GM19240 (cell line): ENCODE data around the gene ARHGAP18.

Source experiments
- DNase-seq: peaks from one replicate; pipeline ENCODE4 v3.0.0; 2011; ENCODE audit warnings: low spot score; ENCODE audit not compliant: insufficient read length

ARHGAP18 gene, protein sequence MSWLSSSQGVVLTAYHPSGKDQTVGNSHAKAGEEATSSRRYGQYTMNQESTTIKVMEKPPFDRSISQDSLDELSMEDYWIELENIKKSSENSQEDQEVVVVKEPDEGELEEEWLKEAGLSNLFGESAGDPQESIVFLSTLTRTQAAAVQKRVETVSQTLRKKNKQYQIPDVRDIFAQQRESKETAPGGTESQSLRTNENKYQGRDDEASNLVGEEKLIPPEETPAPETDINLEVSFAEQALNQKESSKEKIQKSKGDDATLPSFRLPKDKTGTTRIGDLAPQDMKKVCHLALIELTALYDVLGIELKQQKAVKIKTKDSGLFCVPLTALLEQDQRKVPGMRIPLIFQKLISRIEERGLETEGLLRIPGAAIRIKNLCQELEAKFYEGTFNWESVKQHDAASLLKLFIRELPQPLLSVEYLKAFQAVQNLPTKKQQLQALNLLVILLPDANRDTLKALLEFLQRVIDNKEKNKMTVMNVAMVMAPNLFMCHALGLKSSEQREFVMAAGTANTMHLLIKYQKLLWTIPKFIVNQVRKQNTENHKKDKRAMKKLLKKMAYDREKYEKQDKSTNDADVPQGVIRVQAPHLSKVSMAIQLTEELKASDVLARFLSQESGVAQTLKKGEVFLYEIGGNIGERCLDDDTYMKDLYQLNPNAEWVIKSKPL

DNA sequence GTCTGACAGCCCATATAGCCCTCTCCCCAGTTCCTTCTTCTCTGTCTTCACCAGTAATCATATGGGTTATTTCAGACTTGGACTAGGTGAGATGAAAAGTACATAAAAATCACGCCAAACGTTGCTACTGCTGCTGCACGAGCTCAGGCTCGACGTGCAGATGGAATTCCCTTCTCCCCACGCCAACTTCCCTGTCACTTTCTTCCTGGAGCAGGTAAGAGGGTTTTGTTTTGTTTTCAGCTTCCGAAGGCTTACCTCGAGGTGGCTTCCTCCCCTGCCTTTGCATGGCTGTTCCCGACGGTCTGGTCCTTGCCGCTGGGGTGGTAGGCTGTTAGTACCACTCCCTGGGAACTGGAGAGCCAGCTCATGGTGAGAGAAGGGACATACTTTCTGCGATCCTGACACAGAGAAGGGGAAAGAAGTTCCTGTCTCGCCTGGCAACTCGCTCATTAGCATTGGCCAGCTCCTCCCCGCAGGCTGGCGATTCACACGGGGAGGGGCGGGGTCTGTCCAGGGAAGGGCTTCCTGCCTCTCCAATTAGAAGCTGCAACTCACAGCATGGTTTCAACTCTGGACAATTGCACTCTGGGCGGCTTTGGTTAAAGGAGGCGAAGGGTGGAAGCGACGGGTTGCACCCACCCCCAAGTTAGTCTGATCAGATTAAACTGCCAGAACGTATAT is at the start of gene ARHGAP18:
Gene ARHGAP18, minus strand, starts transcription at position 409 of the 681 bp plus-strand sequence. Its CDS starts 41 bp downstream, at position 368.
- peak; percentile 24 for DNase-seq

DNA sequence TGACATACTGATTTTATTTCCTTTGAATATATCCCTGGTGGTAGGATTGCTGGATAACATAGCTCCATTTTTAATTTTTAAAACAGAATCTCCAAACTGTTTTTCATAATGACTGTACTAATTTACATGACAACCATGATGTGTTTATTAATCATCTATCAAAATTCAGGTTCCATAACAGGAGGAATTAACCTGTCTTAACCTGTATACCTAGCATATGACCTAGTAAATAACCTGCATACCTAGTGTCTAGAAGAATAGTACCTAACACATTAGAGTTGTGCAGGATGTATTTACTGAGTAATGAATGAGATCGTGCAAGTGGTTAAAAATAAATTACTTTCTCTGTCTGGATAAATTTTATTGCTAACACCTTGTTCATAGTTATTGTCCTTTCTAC is 45.8 kb upstream of the ARHGAP18 start:
- DNase-seq: no peak

DNA sequence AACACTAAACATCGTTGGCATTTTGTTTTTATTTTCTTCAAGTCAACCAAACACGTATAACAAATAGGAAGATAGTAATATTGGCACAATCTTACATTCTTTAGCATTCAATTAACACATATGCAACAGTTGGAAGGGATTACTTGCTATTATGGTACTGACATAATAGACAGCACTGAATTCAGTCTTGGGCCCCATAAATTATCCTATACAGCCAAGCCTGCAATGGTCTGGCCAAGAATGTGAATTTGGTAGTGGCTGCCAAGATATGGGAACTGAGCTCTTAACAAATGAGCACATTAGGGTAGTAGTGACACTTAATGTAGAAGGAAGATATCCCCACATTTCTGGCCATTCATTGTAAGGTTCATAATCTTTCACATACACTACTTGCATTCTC is 44.8 kb upstream of the ARHGAP18 start:
- DNase-seq: no peak

DNA sequence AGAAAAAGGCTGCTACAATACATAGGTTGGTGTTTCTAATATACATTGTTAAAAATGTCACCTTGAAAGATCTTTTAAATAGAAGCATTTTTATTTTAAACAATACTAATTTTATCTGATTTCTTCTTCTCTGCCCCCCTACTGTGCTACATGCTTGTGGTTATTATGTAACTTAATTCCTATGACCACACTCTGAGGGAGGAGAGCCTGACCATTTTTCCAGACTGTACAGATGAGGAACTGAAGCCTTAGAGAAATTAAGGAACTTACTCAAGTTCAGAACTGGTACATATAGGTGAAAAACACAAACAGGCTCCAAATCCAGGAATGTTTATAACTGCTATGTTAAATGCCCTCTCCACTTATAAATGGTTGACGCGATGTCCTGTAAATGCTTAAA is 43.4 kb upstream of the ARHGAP18 start:
- DNase-seq: no peak

DNA sequence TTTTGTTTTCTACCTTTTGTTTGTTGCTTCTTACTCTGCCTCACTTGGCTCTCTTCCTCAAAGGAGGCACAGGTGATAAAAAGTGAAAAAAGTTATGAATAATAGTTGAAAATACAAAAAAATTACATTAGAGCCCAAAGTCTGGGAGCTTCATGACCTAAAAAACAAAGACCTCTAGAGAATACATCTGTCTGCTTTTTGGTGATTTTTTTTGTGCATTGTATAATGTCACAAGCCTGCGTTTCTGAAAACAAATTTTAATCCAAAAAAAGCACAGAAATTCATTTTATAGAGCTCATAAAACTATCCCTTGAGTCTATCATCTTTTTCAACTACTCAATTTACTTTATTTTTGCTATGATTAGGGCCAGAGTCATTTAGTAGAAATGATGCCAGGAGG is 41.4 kb upstream of the ARHGAP18 start:
- DNase-seq: no peak

DNA sequence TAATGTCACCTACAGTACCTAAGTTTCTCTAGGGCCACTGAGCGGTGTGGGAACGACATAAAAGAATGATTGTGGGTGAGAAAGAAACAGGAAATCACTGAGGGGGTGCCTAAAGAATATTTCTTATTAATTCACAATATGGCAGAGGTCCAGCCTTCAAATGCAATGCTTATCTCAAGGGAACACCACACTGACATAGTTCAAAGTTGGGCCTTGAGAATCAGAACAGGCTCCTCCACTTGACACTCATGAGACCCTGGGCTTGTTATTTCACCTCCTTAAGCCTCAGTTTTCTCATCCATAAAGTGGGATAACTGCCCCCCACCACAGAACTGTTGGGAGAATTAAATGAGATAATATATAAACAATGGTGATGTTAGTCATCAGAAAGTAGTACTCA is 40.4 kb upstream of the ARHGAP18 start:
- DNase-seq: no peak

DNA sequence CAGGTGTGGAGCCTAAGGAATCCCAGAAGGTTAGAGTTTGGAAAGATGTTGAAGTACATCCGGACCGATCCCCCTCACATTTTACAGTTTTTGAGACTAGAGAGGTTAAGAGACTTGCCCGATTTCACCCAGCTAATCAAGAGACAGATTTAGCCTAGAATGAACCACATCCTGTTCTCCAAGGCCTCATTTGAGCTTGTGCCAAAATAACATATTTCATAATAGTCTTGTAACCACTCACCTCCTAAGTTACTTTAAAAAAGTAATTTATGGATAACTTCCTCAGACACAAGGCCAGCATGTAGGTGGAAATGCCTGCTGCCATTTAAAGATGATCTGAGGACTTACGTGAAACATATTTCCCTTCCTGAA is 39.8 kb upstream of the ARHGAP18 start:
- no peak for DNase-seq

DNA sequence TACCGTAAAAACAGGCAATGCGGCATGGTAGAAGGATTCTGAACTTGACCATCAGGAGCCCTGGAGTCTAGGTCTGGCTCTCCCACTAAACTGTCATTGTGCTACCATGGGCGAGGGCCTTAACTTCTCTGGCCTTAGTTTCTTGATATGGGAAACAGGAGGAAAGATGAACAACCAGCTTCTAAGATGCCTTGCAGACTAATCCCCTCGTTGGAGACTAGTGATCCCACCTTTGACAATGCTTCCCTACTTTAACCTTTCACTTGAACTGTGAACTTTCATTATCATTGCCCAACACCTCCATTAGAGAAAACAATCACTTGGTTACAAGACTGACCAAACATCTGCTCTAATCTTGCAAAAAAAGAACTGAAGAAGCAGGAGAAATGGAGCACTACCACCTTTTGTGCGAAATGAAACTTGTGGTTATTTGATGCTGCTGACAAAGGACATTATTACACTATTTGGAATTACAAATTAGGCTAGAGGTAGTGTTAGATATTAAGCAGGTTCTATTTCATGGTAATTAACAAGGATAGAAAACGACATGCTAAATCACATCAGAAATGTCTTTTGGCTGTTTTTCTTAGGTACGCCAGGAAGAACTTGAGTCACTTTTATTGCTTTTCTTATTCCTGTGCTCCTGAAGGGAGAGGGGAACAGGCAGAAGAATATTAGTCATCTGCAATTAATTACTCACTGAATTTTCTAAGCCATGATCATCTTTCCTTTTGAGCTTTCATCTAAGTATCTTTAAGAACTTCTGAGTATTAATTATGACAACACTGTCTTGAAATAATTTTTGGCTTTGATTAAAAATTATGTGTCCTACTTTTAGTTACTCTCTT is 39.1 kb upstream of the ARHGAP18 start:
- DNase-seq: no peak

DNA sequence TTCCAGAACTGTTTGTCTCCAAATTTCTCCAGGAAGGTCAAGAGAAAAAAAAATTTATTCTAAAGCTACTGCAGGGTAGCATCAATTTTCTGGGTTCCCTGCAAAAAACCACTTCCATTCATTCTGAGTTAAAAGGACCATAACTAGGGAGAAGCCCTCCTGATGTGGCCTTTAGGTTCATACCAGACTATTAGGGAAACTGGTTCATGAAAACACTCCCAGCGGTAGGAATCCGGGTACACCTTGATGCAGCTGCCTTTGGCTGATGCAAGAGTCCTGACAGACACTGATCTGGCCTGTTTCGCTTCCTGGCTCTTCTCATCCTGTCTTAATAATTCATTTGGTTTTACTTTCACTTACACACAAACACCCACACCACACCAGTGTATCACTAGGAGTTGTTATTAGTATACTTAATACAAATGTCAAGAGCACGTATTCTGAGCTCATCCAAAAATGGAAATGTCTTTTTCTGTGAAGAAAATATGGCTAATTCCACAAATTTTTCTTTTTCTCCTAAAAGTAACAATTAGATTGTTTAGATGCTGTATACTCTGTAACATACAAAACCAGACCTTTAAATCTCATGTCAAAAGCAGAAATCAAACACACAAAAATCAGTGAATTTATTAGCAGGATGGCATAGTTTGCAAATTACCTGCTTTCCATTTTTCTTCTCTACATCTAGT is 38.4 kb upstream of the ARHGAP18 start:
- DNase-seq: peak; percentile 27

DNA sequence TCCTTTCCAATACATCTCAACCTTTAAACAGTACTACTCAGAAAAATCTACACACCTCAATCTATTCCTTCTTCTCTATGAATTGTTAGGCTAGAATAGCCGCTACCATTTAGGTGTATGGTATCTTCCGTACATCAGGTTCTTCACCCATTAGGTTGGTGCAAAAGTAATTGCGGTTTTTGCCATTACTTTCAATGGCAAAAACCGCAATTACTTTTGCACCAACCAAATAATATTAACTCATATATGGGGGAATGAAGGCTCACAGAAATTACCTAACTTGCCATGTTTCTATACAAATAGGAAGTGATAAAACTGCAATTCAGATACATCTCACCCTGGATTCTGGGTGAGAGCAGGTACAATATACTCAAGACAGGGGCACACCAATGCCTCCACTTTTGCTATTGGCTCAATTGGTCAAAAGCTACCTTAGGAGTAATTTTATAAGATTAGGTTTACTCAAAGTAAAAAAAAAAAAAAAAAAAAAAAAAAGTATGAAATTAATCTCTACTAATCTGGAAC is 37.7 kb upstream of the ARHGAP18 start:
- no peak for DNase-seq

DNA sequence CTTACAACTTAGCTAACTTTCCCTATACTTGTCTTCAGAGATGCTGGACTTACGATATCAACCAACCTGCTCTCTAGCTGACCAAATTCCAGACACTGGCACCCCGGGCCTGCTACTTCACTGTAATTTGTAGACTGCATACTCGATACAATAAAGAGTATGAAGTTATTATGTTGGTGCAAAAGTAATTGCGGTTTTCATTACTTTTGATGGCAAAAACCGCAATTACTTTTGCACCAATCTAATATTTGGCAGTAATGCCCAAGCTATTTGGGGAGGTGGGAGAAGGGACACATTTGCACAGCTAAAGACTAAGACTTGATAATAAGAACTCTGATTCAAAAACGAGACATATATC is 34.9 kb upstream of the ARHGAP18 start:
- DNase-seq: no peak

DNA sequence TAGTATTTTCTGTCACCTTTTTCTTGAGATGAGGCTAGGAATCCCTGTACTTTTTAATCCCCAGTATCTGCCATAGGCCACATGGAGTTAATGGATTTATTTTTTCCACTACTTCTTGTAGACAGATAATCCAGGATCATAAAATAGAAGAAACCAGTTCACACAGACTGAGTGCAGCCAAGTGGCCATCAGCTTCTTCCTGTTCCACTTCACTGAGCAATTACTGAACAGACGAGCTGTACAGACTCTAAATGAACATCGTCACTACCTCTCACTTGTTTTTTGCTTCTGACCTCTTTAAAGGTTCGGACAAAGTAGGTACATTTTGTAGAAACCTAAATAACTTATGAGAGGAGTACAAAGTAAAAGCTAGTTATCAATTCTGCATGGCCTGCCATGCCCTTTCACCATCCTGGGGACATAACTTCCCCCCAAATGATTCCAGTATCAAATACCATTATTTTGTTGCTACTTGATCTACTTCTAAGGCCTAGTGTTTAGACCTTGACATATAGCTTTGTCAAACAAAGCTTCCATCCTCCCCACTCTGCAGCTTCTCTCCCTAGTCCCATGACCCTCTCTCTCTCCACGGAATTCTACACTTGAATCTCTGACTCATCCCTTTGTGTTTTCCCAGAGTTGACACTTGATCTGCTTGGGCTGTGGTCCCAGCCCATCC is 34.4 kb upstream of the ARHGAP18 start:
- DNase-seq: no peak

DNA sequence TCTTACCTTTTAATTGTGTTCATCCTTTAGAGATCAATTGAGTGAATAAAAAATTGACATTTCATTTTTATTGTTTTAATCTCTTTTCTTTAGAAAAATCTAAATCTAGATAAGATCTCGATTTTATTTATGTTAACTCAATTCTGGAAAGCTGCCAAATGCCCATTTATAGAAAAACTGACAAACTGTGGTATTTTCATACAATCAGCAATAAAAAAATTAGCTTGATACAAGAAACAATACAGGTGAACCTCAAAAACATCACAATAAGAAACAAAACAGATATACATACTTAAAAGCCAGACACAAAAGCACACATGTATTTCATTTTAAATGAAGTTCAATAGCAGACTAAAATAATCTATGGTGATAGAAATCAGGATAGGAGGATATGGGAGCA is 30.0 kb upstream of the ARHGAP18 start:
- DNase-seq: no peak

DNA sequence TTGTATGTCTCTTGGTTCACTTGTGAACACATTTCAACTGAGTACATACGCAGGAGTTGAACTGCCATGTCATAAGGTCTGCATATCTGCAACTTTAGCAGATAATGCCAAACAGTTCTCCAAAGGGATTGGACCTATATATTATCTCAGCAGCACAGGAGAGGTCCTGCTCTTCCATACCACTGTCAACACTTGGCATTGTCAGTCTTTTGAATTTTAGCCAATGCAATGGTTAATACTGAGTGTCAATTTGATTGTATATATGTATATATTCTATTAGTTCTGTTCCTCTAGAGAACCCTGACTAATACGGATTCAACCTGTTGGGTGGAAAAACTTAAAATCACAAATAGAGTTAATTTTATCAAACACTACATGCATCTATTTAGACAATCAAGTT is 26.1 kb upstream of the ARHGAP18 start:
- DNase-seq: no peak

DNA sequence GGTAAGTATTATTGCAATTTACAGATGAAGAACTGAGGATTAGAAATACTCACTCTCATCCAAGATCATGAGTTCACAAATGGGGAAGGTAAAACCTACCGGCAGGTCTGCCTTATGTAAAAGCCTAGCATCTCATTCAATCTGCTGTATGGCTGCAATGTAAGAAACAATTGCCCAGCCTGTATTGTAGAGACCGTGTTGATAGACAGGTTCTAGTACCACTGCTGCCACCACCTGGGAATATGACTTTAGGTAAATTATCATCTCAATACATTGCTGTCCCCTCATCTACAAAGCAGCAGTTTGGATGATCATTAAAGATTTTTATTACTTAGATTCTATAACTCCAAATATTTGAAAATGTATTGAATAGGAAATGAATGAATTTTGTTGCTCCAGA is 23.3 kb upstream of the ARHGAP18 start:
- no peak for DNase-seq

DNA sequence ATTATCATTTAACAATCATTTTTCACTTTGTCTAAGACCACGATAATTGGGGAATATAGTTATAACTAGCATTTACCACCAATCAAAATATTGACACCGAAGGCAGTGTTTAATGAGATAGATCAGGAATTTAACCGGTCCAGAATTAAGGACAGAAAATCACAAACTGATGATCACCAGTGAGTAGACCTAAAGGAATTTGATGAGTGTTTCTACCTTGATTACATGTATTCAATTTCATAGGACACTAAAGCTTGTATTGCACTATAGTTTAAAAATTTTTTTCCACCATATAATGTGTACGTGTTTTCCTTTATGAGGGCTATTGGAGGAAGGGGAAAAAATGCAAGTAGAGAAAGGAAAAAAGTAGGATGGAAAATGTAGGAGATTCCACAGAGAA is 22.6 kb upstream of the ARHGAP18 start:
- DNase-seq: no peak

DNA sequence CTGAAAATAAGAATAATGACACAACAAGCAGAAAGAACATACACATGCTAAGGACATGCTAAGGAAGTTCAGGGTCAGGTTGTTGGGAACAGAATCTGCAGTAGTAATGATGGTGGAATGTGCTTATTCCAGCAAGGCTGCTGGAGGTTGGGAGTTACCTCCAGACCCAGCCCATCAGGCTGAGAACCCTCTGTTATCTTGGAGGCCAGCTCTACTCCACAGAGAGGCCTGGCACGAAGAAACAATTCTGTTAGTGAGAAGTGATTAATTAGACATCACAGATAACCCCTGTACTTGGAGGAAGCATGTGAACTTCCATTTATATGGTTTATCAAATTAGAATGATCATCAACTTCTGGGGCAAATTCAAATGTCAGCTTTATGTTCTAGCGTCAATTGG is 22.1 kb upstream of the ARHGAP18 start:
- no peak for DNase-seq

DNA sequence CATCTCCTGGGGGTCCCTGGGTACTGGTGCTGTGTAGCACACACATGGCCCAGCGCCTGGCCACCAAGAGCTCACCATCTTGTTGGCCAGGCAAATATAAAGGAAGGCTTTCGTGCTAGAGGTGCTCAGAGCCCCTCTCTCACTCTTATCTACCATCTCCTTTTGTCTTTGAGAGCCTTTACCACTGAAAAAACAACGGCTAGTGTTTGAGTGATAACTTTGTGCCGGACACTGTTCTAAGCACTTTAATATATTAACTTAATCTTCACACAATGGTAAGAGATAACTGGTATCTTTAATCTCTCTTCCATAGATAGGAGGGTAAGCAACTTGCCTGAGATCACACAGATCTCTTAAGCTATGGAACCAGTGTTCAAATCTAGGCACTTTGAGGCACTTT is 21.5 kb upstream of the ARHGAP18 start:
- DNase-seq: no peak

DNA sequence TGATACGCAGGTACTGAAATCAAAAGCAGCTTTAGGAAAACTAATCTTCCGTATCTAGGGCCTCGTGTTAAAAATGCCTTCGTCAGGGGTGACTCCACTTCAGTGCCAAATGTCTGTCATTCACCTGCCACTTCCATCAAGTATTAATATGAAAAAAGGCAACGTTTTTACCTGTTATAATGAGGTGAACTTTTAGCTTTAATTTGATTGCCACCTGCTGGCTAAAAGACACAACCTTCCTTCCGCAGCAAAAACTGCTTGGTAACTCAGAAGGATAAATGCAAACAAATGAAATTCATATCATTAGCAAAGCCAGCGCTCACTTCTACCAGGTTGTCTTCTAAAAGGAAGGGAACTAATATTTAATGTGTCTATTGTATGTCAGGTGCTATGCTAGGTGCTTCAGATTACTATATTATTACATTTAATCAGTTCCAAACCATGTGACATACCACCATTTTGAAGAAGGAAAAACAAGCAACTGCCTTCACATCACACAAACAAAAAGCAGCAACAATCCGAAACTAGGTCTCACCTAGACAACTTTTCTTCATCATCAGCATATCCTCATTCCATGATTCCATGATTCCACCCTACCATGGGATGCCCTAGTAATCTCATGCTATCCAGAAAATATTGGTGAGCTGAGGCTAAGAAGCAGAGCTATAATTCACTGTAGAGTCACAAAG is 20.6 kb upstream of the ARHGAP18 start:
- no peak for DNase-seq

DNA sequence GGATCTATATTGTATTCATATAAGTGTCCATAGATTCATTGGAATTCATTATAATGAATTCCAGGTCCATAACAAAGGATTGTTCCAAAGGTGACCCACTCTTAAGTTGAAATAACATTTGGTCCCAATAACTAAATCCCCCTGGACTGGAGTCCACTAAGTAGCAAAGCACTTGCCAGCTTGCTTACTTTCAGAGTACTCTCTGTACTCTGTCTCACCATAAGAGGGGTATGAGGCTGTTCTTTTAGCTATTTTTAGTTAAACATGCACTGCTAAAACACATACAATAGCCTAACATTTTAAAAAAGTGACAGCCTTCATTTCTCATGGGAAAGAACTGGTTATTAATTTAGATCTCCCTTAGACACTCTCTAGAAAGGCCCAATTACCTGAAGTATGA is 16.7 kb upstream of the ARHGAP18 start:
- DNase-seq: no peak
